ENCODE results near the gene ARMH1.
"Not testable (repeated sequence)": the region's sequence is repeated elsewhere in the genome, so short reads cannot be mapped to it uniquely, and the experiment has no call there.

ARMH1 gene

GRCh38 chr1:44724955-44725698 is 50.6 kb downstream of the ARMH1 start:
- DNase-seq: no peak

- peak; percentile 95 for DNase-seq
Measured at GRCh38 chr1:44730741-44731512, 56.4 kb downstream of the ARMH1 start, which contains the start of gene RNU5D-1. TSS of gene RNU5D-1 (minus strand) at chr1:44731170.

- DNase-seq: no peak
Measured at GRCh38 chr1:44733365-44733764, 58.9 kb downstream of the ARMH1 start.

- DNase-seq: no peak
Measured at GRCh38 chr1:44733784-44734183, 59.3 kb downstream of the ARMH1 start.

GRCh38 chr1:44735992-44736391 is 61.5 kb downstream of the ARMH1 start:
- DNase-seq: no peak

- DNase-seq: not testable (repeated sequence)
Measured at GRCh38 chr1:44738953-44739306, 64.4 kb downstream of the ARMH1 start.

- DNase-seq: peak; percentile 96
Measured at GRCh38 chr1:44739307-44740178, 65.0 kb downstream of the ARMH1 start, which contains the start of gene KIF2C. TSS of gene KIF2C (plus strand) at chr1:44739837. CDS start at chr1:44739933, 96 bp downstream.

GRCh38 chr1:44740179-44740617 is 65.7 kb downstream of the ARMH1 start:
- DNase-seq: no peak

- DNase-seq: no peak
Measured at GRCh38 chr1:44743211-44743610, 68.7 kb downstream of the ARMH1 start.

GRCh38 chr1:44747878-44748277 is 73.4 kb downstream of the ARMH1 start:
- no peak for DNase-seq

GRCh38 chr1:44757420-44757819 is 82.9 kb downstream of the ARMH1 start:
- no peak for DNase-seq

- DNase-seq: no peak
Measured at GRCh38 chr1:44759077-44759476, 84.6 kb downstream of the ARMH1 start.

- no peak for DNase-seq
Measured at GRCh38 chr1:44760876-44761275, 86.4 kb downstream of the ARMH1 start.

- not testable (repeated sequence) for DNase-seq
Measured at GRCh38 chr1:44766421-44766820, 91.9 kb downstream of the ARMH1 start.

Measured in NCI-H1048 (cell line).